Measurements from ENCODE around the gene ATP8B4. TPM values are rescaled to one million over a fixed set of nuclear protein-coding genes. Genes with fewer than 3 reads are reported as not detected.

ATP8B4 gene
- total RNA-seq, 1 experiment from 2014 or later: 0.20 TPM

DNA sequence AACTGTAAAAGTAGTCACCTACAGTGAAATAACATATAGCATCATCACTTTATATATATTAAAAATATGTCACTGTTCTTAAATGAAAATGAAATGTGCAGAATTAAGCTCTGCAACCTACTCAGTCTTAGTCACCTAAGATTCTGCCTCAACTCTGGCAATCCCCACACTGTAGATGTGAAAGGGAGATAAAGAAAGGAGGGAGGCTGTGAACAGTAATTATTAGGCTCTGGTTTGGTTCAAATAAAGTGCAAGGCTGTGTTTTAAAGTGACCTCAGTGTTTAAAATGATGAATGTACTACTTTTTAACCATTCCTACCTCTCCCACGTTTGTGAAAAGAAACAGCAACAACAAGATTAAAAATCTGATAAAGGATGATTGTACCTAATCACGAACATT lies 72.2 kb downstream of the ATP8B4 start:
- Histone ChIP-seq H3K4me1 (replicated peaks; ENCODE audit: insufficient read depth) (0 out of 2 replicates have a peak, but pooled peaks cover 5% of the 10 kb centered on the region), H2AFZ (no peak overlapping the region), H3K36me3 (ENCODE audit: low read depth) (no peaks in the 10 kb centered on the region), H3K9me2 (ENCODE audit: insufficient read depth) (no peaks in the 10 kb centered on the region), H3K4me3 (no peak overlapping the region), H3K4me2 (no peak overlapping the region), H3K27me3 (ENCODE audit: insufficient read depth, low read depth) (no peaks in the 10 kb centered on the region), H3K79me2 (ENCODE audit: low read depth) (no peaks in the 10 kb centered on the region), H3F3A (ENCODE audit: insufficient read depth, low read depth) (no peaks in the 10 kb centered on the region), H3K9me3 (ENCODE audit: insufficient read depth, low read depth) (no peaks in the 10 kb centered on the region), H4K20me1 (ENCODE audit: insufficient read depth) (no peaks in the 10 kb centered on the region), H3K27ac (no peak overlapping the region)
- POLR2A ChIA-PET (ENCODE audit: unreplicated experiment): no interaction called here
- TF ChIP-seq EZH2 (IDR thresholded peaks at IDR 0.05; ENCODE audit: low read depth): no peak
- TF ChIP-seq, protein P1, sequence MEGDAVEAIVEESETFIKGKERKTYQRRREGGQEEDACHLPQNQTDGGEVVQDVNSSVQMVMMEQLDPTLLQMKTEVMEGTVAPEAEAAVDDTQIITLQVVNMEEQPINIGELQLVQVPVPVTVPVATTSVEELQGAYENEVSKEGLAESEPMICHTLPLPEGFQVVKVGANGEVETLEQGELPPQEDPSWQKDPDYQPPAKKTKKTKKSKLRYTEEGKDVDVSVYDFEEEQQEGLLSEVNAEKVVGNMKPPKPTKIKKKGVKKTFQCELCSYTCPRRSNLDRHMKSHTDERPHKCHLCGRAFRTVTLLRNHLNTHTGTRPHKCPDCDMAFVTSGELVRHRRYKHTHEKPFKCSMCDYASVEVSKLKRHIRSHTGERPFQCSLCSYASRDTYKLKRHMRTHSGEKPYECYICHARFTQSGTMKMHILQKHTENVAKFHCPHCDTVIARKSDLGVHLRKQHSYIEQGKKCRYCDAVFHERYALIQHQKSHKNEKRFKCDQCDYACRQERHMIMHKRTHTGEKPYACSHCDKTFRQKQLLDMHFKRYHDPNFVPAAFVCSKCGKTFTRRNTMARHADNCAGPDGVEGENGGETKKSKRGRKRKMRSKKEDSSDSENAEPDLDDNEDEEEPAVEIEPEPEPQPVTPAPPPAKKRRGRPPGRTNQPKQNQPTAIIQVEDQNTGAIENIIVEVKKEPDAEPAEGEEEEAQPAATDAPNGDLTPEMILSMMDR (conservative IDR thresholded peaks at IDR 0.05): no peak
- CTCF ChIA-PET: no interaction called here
- no peak for DNase-seq
- no TSS peak for BruUV-seq (replicated peaks)
- intact Hi-C loops (cut with micrococcal nuclease; ENCODE audit: unreplicated experiment): no loop called here

DNA sequence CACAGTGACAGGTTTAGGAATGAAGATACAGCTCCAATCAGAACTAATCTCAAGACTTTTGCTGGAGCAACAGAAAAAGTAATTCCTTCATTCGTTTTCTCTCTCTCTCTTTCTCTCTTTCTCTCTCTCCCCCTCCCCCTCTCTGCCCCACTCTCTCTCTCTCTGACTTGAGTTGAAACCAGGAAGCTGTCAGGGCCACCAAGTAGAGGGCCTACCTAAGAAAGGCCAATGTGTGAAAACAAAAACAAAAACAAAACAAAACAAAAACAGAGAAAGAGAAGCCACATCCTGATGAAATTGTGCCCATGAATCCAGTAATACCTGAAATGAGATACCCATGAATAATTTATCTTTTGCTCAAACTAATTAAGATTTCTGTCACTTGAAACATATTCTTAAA lies 72.9 kb downstream of the ATP8B4 start:
- H3K79me2 ChIP-seq (ENCODE audit: low read depth): no peaks in the 10 kb centered on the region
- BruUV-seq (replicated peaks): no TSS peak
- no peaks in the 10 kb centered on the region for H3K9me2 ChIP-seq (ENCODE audit: insufficient read depth)
- TF ChIP-seq EZH2 (IDR thresholded peaks at IDR 0.05; ENCODE audit: low read depth): no peak
- TF ChIP-seq, protein P1 (conservative IDR thresholded peaks at IDR 0.05): no peak
- DNase-seq: no peak
- no peaks in the 10 kb centered on the region for H3K4me1 ChIP-seq (replicated peaks; ENCODE audit: insufficient read depth)
- intact Hi-C loops (cut with micrococcal nuclease; ENCODE audit: unreplicated experiment): no loop called here
- no peak overlapping the region for H2AFZ ChIP-seq
- H3K27me3 ChIP-seq (ENCODE audit: insufficient read depth, low read depth): no peaks in the 10 kb centered on the region
- no peaks in the 10 kb centered on the region for H3K9me3 ChIP-seq (ENCODE audit: insufficient read depth, low read depth)
- POLR2A ChIA-PET (ENCODE audit: unreplicated experiment): no interaction called here
- H3K4me3 ChIP-seq: no peak overlapping the region
- H3F3A ChIP-seq (ENCODE audit: insufficient read depth, low read depth): no peaks in the 10 kb centered on the region
- CTCF ChIA-PET: no interaction called here
- H3K27ac ChIP-seq: no peak overlapping the region
- no peaks in the 10 kb centered on the region for H3K36me3 ChIP-seq (ENCODE audit: low read depth)
- no peaks in the 10 kb centered on the region for H4K20me1 ChIP-seq (ENCODE audit: insufficient read depth)
- no peak overlapping the region for H3K4me2 ChIP-seq

DNA sequence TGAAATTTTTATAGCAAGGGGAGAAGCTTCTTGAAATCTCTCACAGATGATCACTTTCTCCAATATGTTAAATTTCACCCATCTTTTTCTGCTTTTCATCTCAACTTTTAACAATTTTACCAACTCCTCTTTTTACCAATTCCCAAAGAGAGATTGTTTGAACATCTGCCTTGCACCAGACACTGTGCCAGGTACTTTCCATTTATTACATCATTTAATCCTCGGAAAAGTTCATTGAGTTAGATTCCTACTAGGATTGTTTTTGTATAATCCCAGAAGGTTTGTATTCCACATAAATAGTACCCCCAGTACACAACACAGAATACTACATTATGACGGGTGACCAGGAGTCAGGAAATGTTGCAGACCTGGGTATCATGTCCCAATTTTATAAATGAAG lies 74.1 kb downstream of the ATP8B4 start:
- intact Hi-C loops (cut with micrococcal nuclease; ENCODE audit: unreplicated experiment): no loop called here
- Histone ChIP-seq H3K4me2 (no peak overlapping the region), H3K27me3 (ENCODE audit: insufficient read depth, low read depth) (no peaks in the 10 kb centered on the region), H4K20me1 (ENCODE audit: insufficient read depth) (no peaks in the 10 kb centered on the region), H3K27ac (no peak overlapping the region), H3F3A (ENCODE audit: insufficient read depth, low read depth) (no peaks in the 10 kb centered on the region), H3K36me3 (ENCODE audit: low read depth) (no peaks in the 10 kb centered on the region), H3K79me2 (ENCODE audit: low read depth) (no peaks in the 10 kb centered on the region), H3K9me2 (ENCODE audit: insufficient read depth) (no peaks in the 10 kb centered on the region), H3K9me3 (ENCODE audit: insufficient read depth, low read depth) (no peaks in the 10 kb centered on the region), H2AFZ (no peak overlapping the region), H3K4me3 (no peak overlapping the region), H3K4me1 (replicated peaks; ENCODE audit: insufficient read depth) (no peaks in the 10 kb centered on the region)
- ChIA-PET CTCF (no interaction called here), POLR2A (ENCODE audit: unreplicated experiment) (no interaction called here)
- no peak for DNase-seq
- no peak for TF ChIP-seq EZH2 (IDR thresholded peaks at IDR 0.05; ENCODE audit: low read depth)
- TF ChIP-seq, protein P1 (conservative IDR thresholded peaks at IDR 0.05): no peak
- BruUV-seq (replicated peaks): no TSS peak
